PC-9 (cell line): Measurements from ENCODE around the gene MINDY4. TPM values are rescaled to one million over a fixed set of nuclear protein-coding genes. Genes with fewer than 3 reads are reported as not detected.

ENCODE experiments used
- BruUV-seq: library from RNA; stranded (reverse); fragments of 400-500 nt; replicated peaks from 2 replicates; lab custom pipeline; 2021; lab: Mats Ljungman, UMichigan
- CTCF ChIA-PET: fragments of 300-600 bp; sonication (Branson Sonifier 250); formaldehyde crosslinking; loops from one replicate; lab custom pipeline; 2022; ENCODE audit warnings: antibody characterized with exemption; lab: Charles Lee
- POLR2A ChIA-PET: fragments of 300-600 bp; sonication (Branson Sonifier 250); formaldehyde crosslinking; loops from one replicate; lab custom pipeline; 2022; ENCODE audit warnings: antibody characterized with exemption; ENCODE audit not compliant: unreplicated experiment; lab: Charles Lee
- DNase-seq, 2 experiments: peaks; one replicate each; pipeline versions ENCODE4 v3.0.0 to v3.0.0-alpha.2; 2015 to 2022; ENCODE audit warnings: mixed read lengths in 1 of 2
- H2AFZ ChIP-seq: fragments of 200-600 bp; sonication (generic); 2 replicates; pipeline ENCODE4 v1.8.1; 2017; ENCODE audit warnings: antibody characterized with exemption
- H3F3A ChIP-seq: fragments of 200-600 bp; sonication (generic); 2 replicates; pipeline ENCODE4 v1.8.1; 2017; ENCODE audit warnings: antibody characterized with exemption, mild to moderate bottlenecking, low read depth; ENCODE audit not compliant: insufficient read depth
- H3K27ac ChIP-seq: fragments of 200-600 bp; sonication (generic); 2 replicates; pipeline ENCODE4 v1.6.1; 2016; ENCODE audit warnings: mixed run types
- H3K27me3 ChIP-seq: fragments of 200-600 bp; sonication (generic); 2 replicates; pipeline ENCODE4 v1.6.1; 2016; ENCODE audit warnings: low read depth, mixed run types; ENCODE audit not compliant: insufficient read depth
- H3K36me3 ChIP-seq: fragments of 200-600 bp; sonication (generic); 2 replicates; pipeline ENCODE4 v1.6.1; 2016; ENCODE audit warnings: low read depth, mixed run types
- H3K4me1 ChIP-seq: fragments of 200-600 bp; sonication (generic); replicated peaks from 2 replicates; pipeline ENCODE4 v1.6.1; 2016; ENCODE audit warnings: mixed run types; ENCODE audit not compliant: insufficient read depth
- H3K4me2 ChIP-seq: fragments of 200-600 bp; sonication (generic); 2 replicates; pipeline ENCODE4 v1.6.1; 2017; ENCODE audit warnings: mixed run types
- H3K4me3 ChIP-seq: fragments of 200-600 bp; sonication (generic); 2 replicates; pipeline ENCODE4 v1.6.1; 2016; ENCODE audit warnings: mixed run types
- H3K79me2 ChIP-seq: fragments of 200-600 bp; sonication (generic); 2 replicates; pipeline ENCODE4 v1.6.1; 2017; ENCODE audit warnings: low read depth, mixed run types
- H3K9me2 ChIP-seq: fragments of 200-600 bp; sonication (generic); 2 replicates; pipeline ENCODE4 v1.8.1; 2017; ENCODE audit warnings: mild to moderate bottlenecking; ENCODE audit not compliant: insufficient read depth
- H3K9me3 ChIP-seq: fragments of 200-600 bp; sonication (generic); 2 replicates; pipeline ENCODE4 v1.8.1; 2016; ENCODE audit warnings: low read depth; ENCODE audit not compliant: insufficient read depth
- H4K20me1 ChIP-seq: fragments of 200-600 bp; sonication (generic); 2 replicates; pipeline ENCODE4 v1.8.1; 2017; ENCODE audit not compliant: insufficient read depth
- CTCF ChIP-seq: fragments of 200-600 bp; sonication (generic); conservative IDR thresholded peaks from 2 replicates; pipeline ENCODE4 v1.6.1; 2017; ENCODE audit warnings: mixed run types, antibody characterized with exemption, mild to moderate bottlenecking, moderate library complexity
- EZH2 ChIP-seq: fragments of 200-600 bp; sonication (generic); IDR thresholded peaks from 2 replicates; pipeline ENCODE4 v1.8.0; 2017; ENCODE audit warnings: antibody characterized with exemption, low read depth
- intact Hi-C: fragments of 100-400 bp; cut with micrococcal nuclease; formaldehyde crosslinking; loops from one replicate; pipeline ENCODE4 v1.10.0; 2022; ENCODE audit not compliant: unreplicated experiment
- total RNA-seq: library from RNA; stranded (reverse); gene quantifications from 2 replicates; pipeline ENCODE4 v1.2.3, GENCODE V29; 2021

MINDY4 gene
- total RNA-seq, 1 experiment from 2014 or later, result 14.8 TPM

GRCh38 chr7:30838008-30838407, 66.8 kb downstream of the MINDY4 start:
- Histone ChIP-seq H3K4me1 (no peaks in the 10 kb centered on the region), H3K36me3 (0 out of 2 replicates have a peak, but pooled peaks cover 8% of the 10 kb centered on the region), H3K4me3 (no peak overlapping the region), H3K27me3 (no peaks in the 10 kb centered on the region), H3K9me2 (no peaks in the 10 kb centered on the region), H4K20me1 (no peaks in the 10 kb centered on the region), H3K79me2 (no peaks in the 10 kb centered on the region), H3K9me3 (peaks cover 15% of the 10 kb centered on the region), H2AFZ (no peak overlapping the region), H3F3A (no peaks in the 10 kb centered on the region), H3K4me2 (no peak overlapping the region), H3K27ac (no peak overlapping the region)
- BruUV-seq, result no TSS peak
- ChIA-PET POLR2A (no interaction called here), CTCF (no interaction called here)
- intact Hi-C loops, result no loop called here
- no peak for DNase-seq
- TF ChIP-seq CTCF (no peak), EZH2 (no peak)

- intact Hi-C loops, result no loop called here
- H3K4me2 ChIP-seq, result no peak overlapping the region
Measured at GRCh38 chr7:30840141-30841024, 69.2 kb downstream of the MINDY4 start.

More at GRCh38 chr7:30840141-30841024, 69.2 kb downstream of the MINDY4 start:
- no peaks in the 10 kb centered on the region for H3K9me3 ChIP-seq
- H3K4me1 ChIP-seq, result peaks cover 2% of the 10 kb centered on the region
- H2AFZ ChIP-seq, result no peak overlapping the region
- BruUV-seq, result no TSS peak
- no peak for DNase-seq
- TF ChIP-seq EZH2 (no peak), CTCF (no peak)
- no peaks in the 10 kb centered on the region for H3K79me2 ChIP-seq
- ChIA-PET POLR2A (no interaction called here), CTCF (no interaction called here)
- no peaks in the 10 kb centered on the region for H3K9me2 ChIP-seq
- H4K20me1 ChIP-seq, result no peaks in the 10 kb centered on the region
- H3K27me3 ChIP-seq, result no peaks in the 10 kb centered on the region
- H3F3A ChIP-seq, result peaks cover 2% of the 10 kb centered on the region; the same call in 1 of the 2 replicates
- no peak overlapping the region for H3K27ac ChIP-seq
- H3K36me3 ChIP-seq, result no peaks in the 10 kb centered on the region
- H3K4me3 ChIP-seq, result no peak overlapping the region
